ENCODE results near the gene PPL.

DNA sequence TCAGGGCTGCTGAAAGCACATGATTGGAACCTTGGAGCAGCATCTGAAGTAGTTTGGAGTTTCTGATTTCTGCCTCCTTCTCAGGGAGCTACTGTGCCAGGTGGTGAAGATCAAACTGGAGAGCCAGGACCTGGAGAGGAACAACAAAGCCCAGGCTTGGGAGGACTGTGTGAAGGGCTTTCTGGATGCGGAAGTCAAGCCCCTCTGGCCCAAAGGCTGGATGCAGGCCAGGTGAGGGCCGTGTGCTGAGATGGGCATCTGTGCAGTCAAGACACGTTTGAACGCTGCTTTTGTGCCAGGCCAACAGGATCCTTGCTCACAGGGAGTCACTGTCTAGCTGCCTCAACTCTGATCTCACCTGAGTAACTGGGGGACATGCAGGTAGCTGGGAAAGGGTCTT lies 65.9 kb downstream of the PPL start:
- TF ChIP-seq, protein P1, sequence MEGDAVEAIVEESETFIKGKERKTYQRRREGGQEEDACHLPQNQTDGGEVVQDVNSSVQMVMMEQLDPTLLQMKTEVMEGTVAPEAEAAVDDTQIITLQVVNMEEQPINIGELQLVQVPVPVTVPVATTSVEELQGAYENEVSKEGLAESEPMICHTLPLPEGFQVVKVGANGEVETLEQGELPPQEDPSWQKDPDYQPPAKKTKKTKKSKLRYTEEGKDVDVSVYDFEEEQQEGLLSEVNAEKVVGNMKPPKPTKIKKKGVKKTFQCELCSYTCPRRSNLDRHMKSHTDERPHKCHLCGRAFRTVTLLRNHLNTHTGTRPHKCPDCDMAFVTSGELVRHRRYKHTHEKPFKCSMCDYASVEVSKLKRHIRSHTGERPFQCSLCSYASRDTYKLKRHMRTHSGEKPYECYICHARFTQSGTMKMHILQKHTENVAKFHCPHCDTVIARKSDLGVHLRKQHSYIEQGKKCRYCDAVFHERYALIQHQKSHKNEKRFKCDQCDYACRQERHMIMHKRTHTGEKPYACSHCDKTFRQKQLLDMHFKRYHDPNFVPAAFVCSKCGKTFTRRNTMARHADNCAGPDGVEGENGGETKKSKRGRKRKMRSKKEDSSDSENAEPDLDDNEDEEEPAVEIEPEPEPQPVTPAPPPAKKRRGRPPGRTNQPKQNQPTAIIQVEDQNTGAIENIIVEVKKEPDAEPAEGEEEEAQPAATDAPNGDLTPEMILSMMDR (IDR thresholded peaks at IDR 0.05; ENCODE audit: borderline replicate concordance, extremely low read depth, low read length, poor library complexity, severe bottlenecking), result no peak
- no peak for TF ChIP-seq EZH2 (IDR thresholded peaks at IDR 0.05; ENCODE audit: borderline replicate concordance, low read depth, low read length, severe bottlenecking)

Data from DND-41 (cell line).